ENCODE results near the gene AATF. TPM values are rescaled to one million over a fixed set of nuclear protein-coding genes. Genes with fewer than 3 reads are reported as not detected.

AATF gene
- total RNA-seq, 2 donors from 2014 or later: 28.8 to 41.3 TPM

GRCh38 chr17:37084372-37084771 lies 135.6 kb downstream of the AATF start:
- no peak overlapping the region for H3K4me3 ChIP-seq
- H3K9me3 ChIP-seq: peaks cover 1% of the 10 kb centered on the region
- H3K36me3 ChIP-seq: peaks cover 15% of the 10 kb centered on the region
- ATAC-seq (ENCODE audit: insufficient number of reproducible peaks, low FRiP score, low read depth) (no peak), DNase-seq (ENCODE audit: low spot score) (no peak)
- H3K27ac ChIP-seq: no peak overlapping the region
- no peaks in the 10 kb centered on the region for H3K27me3 ChIP-seq (replicated peaks; ENCODE audit: insufficient read depth)
- TF ChIP-seq CTCF (IDR thresholded peaks at IDR 0.05): no peak
- no peaks in the 10 kb centered on the region for H3K4me1 ChIP-seq (ENCODE audit: control insufficient read depth in 1 of 2, low read depth in 2 of 2)

GRCh38 chr17:37086334-37086733 lies 137.6 kb downstream of the AATF start:
- Histone ChIP-seq H3K27ac (no peak overlapping the region), H3K4me1 (ENCODE audit: control insufficient read depth in 1 of 2, low read depth in 2 of 2) (no peaks in the 10 kb centered on the region), H3K27me3 (replicated peaks; ENCODE audit: insufficient read depth) (no peaks in the 10 kb centered on the region), H3K36me3 (peaks cover 15% of the 10 kb centered on the region), H3K9me3 (no peaks in the 10 kb centered on the region), H3K4me3 (no peak overlapping the region)
- no peak for TF ChIP-seq CTCF (IDR thresholded peaks at IDR 0.05)
- DNase-seq (ENCODE audit: low spot score) (no peak), ATAC-seq (ENCODE audit: insufficient number of reproducible peaks, low FRiP score, low read depth) (no peak)

GRCh38 chr17:37086948-37087347 lies 138.2 kb downstream of the AATF start:
- no peak overlapping the region for H3K27ac ChIP-seq
- H3K4me3 ChIP-seq: no peak overlapping the region
- no peak for TF ChIP-seq CTCF (IDR thresholded peaks at IDR 0.05)
- H3K27me3 ChIP-seq (replicated peaks; ENCODE audit: insufficient read depth): no peaks in the 10 kb centered on the region
- peaks cover 15% of the 10 kb centered on the region for H3K36me3 ChIP-seq
- H3K4me1 ChIP-seq (ENCODE audit: control insufficient read depth in 1 of 2, low read depth in 2 of 2): no peaks in the 10 kb centered on the region
- ATAC-seq (ENCODE audit: insufficient number of reproducible peaks, low FRiP score, low read depth) (no peak), DNase-seq (ENCODE audit: low spot score) (no peak)
- H3K9me3 ChIP-seq: no peaks in the 10 kb centered on the region

GRCh38 chr17:37087683-37088082 lies 138.9 kb downstream of the AATF start:
- no peak overlapping the region for H3K27ac ChIP-seq
- H3K4me3 ChIP-seq: no peak overlapping the region
- ATAC-seq (ENCODE audit: insufficient number of reproducible peaks, low FRiP score, low read depth) (no peak), DNase-seq (ENCODE audit: low spot score) (no peak)
- H3K27me3 ChIP-seq (replicated peaks; ENCODE audit: insufficient read depth): no peaks in the 10 kb centered on the region
- H3K4me1 ChIP-seq (ENCODE audit: control insufficient read depth in 1 of 2, low read depth in 2 of 2): no peaks in the 10 kb centered on the region
- H3K36me3 ChIP-seq: peaks cover 15% of the 10 kb centered on the region
- no peaks in the 10 kb centered on the region for H3K9me3 ChIP-seq
- TF ChIP-seq CTCF (IDR thresholded peaks at IDR 0.05): no peak

GRCh38 chr17:37088459-37088858 lies 139.7 kb downstream of the AATF start:
- no peak overlapping the region for H3K4me3 ChIP-seq
- H3K36me3 ChIP-seq: peaks cover 15% of the 10 kb centered on the region
- no peak for ATAC-seq (ENCODE audit: insufficient number of reproducible peaks, low FRiP score, low read depth)
- no peaks in the 10 kb centered on the region for H3K9me3 ChIP-seq
- TF ChIP-seq CTCF (IDR thresholded peaks at IDR 0.05): no peak
- no peaks in the 10 kb centered on the region for H3K4me1 ChIP-seq (ENCODE audit: control insufficient read depth in 1 of 2, low read depth in 2 of 2)
- H3K27me3 ChIP-seq (replicated peaks; ENCODE audit: insufficient read depth): no peaks in the 10 kb centered on the region
- H3K27ac ChIP-seq: no peak overlapping the region
- no peak for DNase-seq (ENCODE audit: low spot score)

Measured in thoracic aorta (tissue), 2 donors.